GM12878 (cell line): ENCODE measurements around the gene ZSWIM3. TPM values are rescaled to one million over a fixed set of nuclear protein-coding genes. Genes with fewer than 3 reads are reported as not detected.

Experiments
- CUX1 ChIP-seq: IDR thresholded peaks from 2 replicates; pipeline ENCODE4 v1.6.1; 2012; ENCODE audit warnings: improper control_type of control experiment, low read depth, low read length; ENCODE audit not compliant: insufficient replicate concordance
- DPF2 ChIP-seq: fragments of 450-650 bp; IDR thresholded peaks from 2 replicates; pipeline ENCODE4 v1.6.1; 2017; ENCODE audit warnings: mild to moderate bottlenecking
- E2F4 ChIP-seq: IDR thresholded peaks from 2 replicates; pipeline ENCODE4 v1.6.1; 2012; ENCODE audit warnings: low read depth, low read length, improper control_type of control experiment
- FOXK2 ChIP-seq: fragments of 450-650 bp; IDR thresholded peaks from 2 replicates; pipeline ENCODE4 v1.6.1; 2017; ENCODE audit warnings: mild to moderate bottlenecking, moderate library complexity
- GABPA ChIP-seq: IDR thresholded peaks from 2 replicates; pipeline ENCODE4 v1.6.1; 2014; ENCODE audit warnings: antibody characterized with exemption, low read depth, mild to moderate bottlenecking, inconsistent platforms
- GATAD2B ChIP-seq: fragments of 450-650 bp; conservative IDR thresholded peaks from 2 replicates; pipeline ENCODE4 v1.6.1; 2017; ENCODE audit warnings: low read depth, mild to moderate bottlenecking, moderate library complexity
- HCFC1 ChIP-seq: fragments of 150-350 bp; IDR thresholded peaks from 2 replicates; pipeline ENCODE4 v1.6.1; 2014; ENCODE audit warnings: low read length
- HDAC6 ChIP-seq: fragments of 200-600 bp; sonication (generic); IDR thresholded peaks from one replicate; pipeline ENCODE4 v1.8.0; 2017; ENCODE audit warnings: antibody characterized with exemption; ENCODE audit not compliant: unreplicated experiment
- IRF5 ChIP-seq: fragments of 450-650 bp; IDR thresholded peaks from 2 replicates; pipeline ENCODE4 v1.6.1; 2017; ENCODE audit warnings: borderline replicate concordance
- LARP7 ChIP-seq: fragments of 450-650 bp; IDR thresholded peaks from 2 replicates; pipeline ENCODE4 v1.6.1; 2017; ENCODE audit warnings: mild to moderate bottlenecking
- RELA ChIP-seq: fragments of 450-650 bp; IDR thresholded peaks from 2 replicates; pipeline ENCODE4 v1.8.0; 2014; ENCODE audit warnings: borderline replicate concordance; ENCODE audit not compliant: partially characterized antibody
- RFX5 ChIP-seq: IDR thresholded peaks from 2 replicates; pipeline ENCODE4 v1.6.1; 2011; ENCODE audit warnings: low read depth, low read length, improper control_type of control experiment
- STAT1 ChIP-seq: fragments of 450-650 bp; conservative IDR thresholded peaks from 2 replicates; pipeline ENCODE4 v1.6.1; 2014; ENCODE audit warnings: antibody characterized with exemption, mild to moderate bottlenecking
- TAF1 ChIP-seq: IDR thresholded peaks from 2 replicates; pipeline ENCODE4 v1.6.1; 2011; ENCODE audit warnings: mild to moderate bottlenecking, low read depth, low read length, borderline replicate concordance
- TCF12 ChIP-seq: IDR thresholded peaks from 2 replicates; pipeline ENCODE4 v1.6.1; 2011; ENCODE audit warnings: low read depth, mild to moderate bottlenecking, low read length
- TCF7 ChIP-seq: IDR thresholded peaks from 2 replicates; pipeline ENCODE4 v1.6.1; 2014; ENCODE audit warnings: antibody characterized with exemption, borderline replicate concordance
- YBX1 ChIP-seq: fragments of 450-650 bp; IDR thresholded peaks from 2 replicates; pipeline ENCODE4 v1.6.1; 2016; ENCODE audit warnings: antibody characterized with exemption
- ZBTB33 ChIP-seq: fragments of 450-650 bp; IDR thresholded peaks from 2 replicates; pipeline ENCODE4 v1.6.1; 2017; ENCODE audit warnings: mild to moderate bottlenecking
- ZNF207 ChIP-seq: fragments of 450-650 bp; IDR thresholded peaks from 2 replicates; pipeline ENCODE4 v1.6.1; 2014; ENCODE audit warnings: antibody characterized with exemption, mild to moderate bottlenecking, borderline replicate concordance
- ZNF24 ChIP-seq: fragments of 450-650 bp; IDR thresholded peaks from 2 replicates; pipeline ENCODE4 v1.6.1; 2017; ENCODE audit warnings: antibody characterized with exemption, mild to moderate bottlenecking
- polyA plus RNA-seq, 11 experiments: library from polyadenylated mRNA; depleted of rRNA in 4 of 11; unstranded in 6 of 11; stranded (reverse) in 5 of 11; fragments of >200 nt; fragmentation: Nextera tagmentation in 4 of 11; fragmentation: Illumina TruSeq in 1 of 11; extraction: Ambion mirVana in 4 of 11; extraction: Trizol in 1 of 11; gene quantifications; 1 replicate in 1 of 11; 2 replicates in 10 of 11; pipeline versions ENCODE4 v1.2.1 to v1.2.3, GENCODE V29; 2011 to 2016; ENCODE audit warnings: inconsistent platforms in 2 of 11, missing spikeins in 2 of 11, low read depth in 1 of 11
- total RNA-seq, 4 experiments: library from RNA; depleted of rRNA in 3 of 4; stranded (reverse); fragments of >200 nt in 3 of 4; fragmentation: Illumina TruSeq in 1 of 4; extraction: Trizol in 1 of 4; gene quantifications; 2 replicates each; pipeline versions ENCODE4 v1.2.1 to v1.2.3, GENCODE V29; 2013 to 2021

The ZSWIM3 gene
- total and polyA plus RNA-seq, 10 of the 15 experiments (the other 5 are each of a cell fraction or from before 2014, with no cell fraction given): 1.6 to 5.1 (median 4.2) TPM

- TF ChIP-seq YBX1 (no peak), GATAD2B (peak; percentile 82), IRF5 (no peak), FOXK2 (no peak), ZNF207 (peak; percentile 84; the same call in 1 of the 2 replicates), LARP7 (no peak), CUX1 (no peak), E2F4 (peak; percentile 40; the same call in 1 of the 2 replicates), GABPA (no peak), HDAC6 (no peak), STAT1 (no peak), TCF12 (no peak), ZNF24 (no peak), TAF1 (peak; percentile 98), ZBTB33 (no peak), RELA (no peak), HCFC1 (no peak; the same call in 1 of the 2 replicates), RFX5 (peak; percentile 88), TCF7 (no peak), DPF2 (peak; percentile 97)
Observed at GRCh38 chr20:45880988-45881788, 23.8 kb downstream of the ZSWIM3 start, which contains the start of gene ZSWIM1 (continued).
